Stimulated activated CD4-positive, alpha-beta T cell treated with anti-CD3 and anti-CD28 coated beads, Interleukin-4, amount 100 ng/mL, for 48 hours (primary cell): Measurements from ENCODE around the gene ATP6V1F.
"Not testable (repeated sequence)": the region's sequence is repeated elsewhere in the genome, so short reads cannot be mapped to it uniquely, and the experiment has no call there.

Experiments used
- DNase-seq, 2 donors: peaks; one replicate each; pipeline ENCODE4 v3.0.0-alpha.2; 2020; ENCODE audit warnings: low read depth in 2 of 2

ATP6V1F gene

DNA sequence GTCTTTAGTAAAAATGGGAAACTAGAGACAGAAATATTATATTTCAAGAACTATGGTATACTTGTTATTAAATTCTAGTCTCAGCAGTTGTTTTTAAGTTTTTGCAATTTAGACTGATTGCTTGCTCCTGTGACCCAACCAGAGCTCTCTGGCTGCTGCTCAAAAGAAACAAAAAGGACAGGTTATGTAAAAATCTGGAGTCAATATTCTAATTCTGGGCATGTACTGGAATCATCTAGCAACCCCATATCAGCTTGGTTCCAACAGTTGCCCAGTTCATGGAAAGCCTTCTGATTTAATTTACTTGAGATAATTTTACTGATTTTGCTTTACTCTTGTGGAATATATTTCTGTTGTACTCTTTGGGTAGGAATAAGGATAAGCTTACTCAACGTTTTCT is 37.6 kb downstream of the ATP6V1F start:
- no peak for DNase-seq

- no peak for DNase-seq
Measured at GRCh38 chr7:128902761-128903585, 40.3 kb downstream of the ATP6V1F start.

- no peak for DNase-seq
Measured at GRCh38 chr7:128903621-128904361, 41.1 kb downstream of the ATP6V1F start.

- DNase-seq: no peak
Measured at GRCh38 chr7:128904381-128905197, 41.9 kb downstream of the ATP6V1F start.

DNA sequence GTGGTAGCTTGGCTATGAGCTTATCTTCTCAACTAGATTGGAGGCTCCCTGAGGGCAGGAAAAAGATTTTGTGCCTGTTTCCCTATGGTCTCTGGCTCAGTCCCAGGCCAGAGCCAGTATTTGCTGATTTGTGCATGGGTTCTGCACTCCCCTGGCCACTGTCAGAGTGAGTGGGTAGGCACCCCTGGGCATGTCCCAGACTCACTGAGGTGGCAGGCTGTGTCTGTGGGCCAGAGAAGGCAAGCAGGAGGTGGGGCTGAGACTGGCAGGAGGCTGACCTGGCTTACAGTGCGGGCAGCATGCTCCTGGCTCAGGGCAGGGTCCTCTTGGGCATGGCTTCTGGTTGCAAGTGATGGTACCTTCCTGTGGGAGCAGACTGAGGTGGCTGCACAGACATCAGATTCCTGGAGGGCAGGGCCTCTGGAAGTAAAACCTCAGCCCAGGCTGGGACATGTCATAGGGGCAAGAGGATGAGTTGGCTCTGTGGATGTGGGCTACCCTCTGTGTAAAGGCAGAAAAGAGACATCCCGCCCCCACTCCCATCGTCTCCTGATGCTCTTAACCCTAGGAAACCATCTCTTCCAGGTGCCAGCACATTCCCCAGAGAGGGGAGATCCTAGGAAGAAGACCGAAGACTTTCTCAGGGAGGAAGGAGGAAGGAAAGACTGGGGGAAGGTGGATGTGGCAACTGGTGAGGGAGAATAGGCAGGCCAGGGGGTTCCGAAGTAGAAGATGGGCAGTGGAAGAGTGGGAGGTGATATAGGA is 43.5 kb downstream of the ATP6V1F start:
- no peak for DNase-seq

DNA sequence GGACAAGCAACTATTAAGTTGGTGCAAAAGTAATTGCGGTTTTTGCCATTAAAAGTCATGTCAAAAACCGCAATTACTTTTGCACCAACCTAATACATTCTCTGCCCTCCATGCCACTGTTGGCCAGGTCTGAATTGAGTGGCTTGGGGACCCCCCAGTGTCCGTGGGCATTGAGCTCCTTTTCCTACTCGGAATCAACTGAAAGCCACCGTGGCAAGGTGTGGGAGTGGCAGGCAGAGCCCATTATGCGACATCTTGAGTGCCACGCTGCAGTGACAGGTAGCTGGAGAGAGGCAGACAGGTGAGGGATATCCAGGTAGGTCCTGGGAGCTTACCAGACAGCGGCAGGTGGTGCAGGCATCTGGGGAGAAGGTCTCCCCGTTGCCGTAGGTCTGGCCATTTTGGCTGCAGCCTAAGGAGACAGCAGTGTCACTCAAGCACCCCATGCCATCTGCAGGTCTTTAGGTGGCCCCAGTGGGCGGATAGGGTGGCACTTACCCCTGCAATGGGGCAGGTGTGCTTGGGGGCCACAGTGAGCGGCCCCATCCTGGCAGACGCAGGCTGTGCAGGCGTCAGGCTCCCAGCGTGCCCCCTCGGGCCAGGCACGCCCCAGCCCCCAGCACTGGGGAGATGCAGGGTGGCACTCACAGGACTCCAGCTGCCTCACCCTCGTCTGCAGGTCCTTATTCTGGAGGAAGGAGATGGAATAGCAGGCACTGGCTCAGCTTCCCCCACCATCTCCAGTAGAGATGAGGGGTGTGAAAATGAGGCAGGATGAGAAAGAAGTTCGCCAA is 44.3 kb downstream of the ATP6V1F start:
- DNase-seq: no peak

- DNase-seq: no peak
Measured at GRCh38 chr7:128908750-128909624, 46.3 kb downstream of the ATP6V1F start.

DNA sequence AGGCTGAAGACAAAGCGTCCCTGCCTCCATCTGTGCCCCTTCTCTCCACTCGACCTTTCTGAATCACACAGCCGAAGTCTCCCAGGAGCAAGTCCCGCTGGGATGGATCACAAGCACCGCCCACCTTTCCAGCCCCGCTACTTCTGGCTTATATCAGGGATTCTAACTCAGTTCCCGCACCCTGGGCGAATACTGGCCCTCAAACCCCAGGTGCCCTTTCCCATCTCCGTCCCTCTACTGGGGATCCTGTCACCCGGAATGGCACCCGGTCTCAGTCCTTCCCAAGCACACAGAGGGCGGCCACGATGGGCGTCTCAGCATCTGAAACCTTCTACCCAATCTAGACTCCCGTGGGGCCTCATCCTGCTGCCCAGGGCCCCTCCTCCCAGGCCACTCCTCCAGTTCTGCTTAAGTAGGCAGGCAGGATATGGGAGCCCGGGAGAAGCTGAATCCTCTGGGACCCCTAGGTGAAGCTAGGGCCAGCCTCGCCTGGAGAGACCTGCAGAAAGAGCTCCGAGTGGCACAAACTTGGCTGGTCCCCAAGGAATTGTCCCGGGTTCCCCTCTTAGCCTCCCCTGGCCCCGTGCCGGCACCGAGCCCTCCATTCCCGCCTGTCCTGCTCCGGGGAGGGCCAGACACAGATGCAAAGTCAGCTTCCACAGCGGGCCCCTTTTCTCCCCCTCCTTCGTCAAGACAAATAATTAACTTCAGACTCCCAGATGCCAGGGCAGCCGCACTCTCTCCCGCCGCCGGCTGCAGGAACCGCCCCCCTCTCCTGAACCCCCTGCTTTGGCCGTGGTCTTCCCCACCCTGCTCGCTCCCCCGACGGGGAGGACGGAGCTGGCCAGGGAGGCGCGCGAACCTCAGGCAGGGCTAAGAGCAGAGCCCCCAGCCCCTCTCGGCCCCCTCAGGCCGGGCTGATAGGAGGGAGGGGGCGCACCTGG is 47.2 kb downstream of the ATP6V1F start:
- DNase-seq: no peak

GRCh38 chr7:128910569-128910945 is 47.9 kb downstream of the ATP6V1F start, which contains the start of gene KCP:
TSS of gene KCP (minus strand) at chr7:128910709. CDS start at chr7:128910676, 33 bp downstream.
- no peak for DNase-seq

- DNase-seq: no peak
Measured at GRCh38 chr7:128911423-128912031, 48.9 kb downstream of the ATP6V1F start.

DNA sequence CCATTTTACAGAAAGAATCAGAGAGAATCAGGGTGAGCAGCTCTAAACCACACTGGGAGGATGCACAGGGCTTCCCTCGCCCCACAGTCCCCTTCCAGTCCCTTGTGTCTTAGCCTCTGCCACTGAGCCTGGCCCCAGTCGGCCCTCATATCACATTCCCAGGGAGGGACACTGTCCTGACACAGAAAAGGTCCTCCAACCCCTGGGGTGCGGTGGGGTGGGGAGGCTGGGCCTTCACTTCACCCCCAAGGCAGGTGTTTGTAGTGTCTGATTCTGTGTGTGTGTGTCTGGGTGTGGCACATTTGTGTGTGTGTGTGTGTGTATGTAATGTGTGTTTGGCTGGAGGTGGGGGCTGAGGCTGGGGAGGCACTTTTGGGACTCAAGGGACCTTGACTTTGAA is 49.6 kb downstream of the ATP6V1F start:
- DNase-seq: no peak

GRCh38 chr7:128912709-128913495 is 50.2 kb downstream of the ATP6V1F start:
- not testable (repeated sequence) for DNase-seq

GRCh38 chr7:128913870-128914565 is 51.4 kb downstream of the ATP6V1F start:
- no peak for DNase-seq

DNA sequence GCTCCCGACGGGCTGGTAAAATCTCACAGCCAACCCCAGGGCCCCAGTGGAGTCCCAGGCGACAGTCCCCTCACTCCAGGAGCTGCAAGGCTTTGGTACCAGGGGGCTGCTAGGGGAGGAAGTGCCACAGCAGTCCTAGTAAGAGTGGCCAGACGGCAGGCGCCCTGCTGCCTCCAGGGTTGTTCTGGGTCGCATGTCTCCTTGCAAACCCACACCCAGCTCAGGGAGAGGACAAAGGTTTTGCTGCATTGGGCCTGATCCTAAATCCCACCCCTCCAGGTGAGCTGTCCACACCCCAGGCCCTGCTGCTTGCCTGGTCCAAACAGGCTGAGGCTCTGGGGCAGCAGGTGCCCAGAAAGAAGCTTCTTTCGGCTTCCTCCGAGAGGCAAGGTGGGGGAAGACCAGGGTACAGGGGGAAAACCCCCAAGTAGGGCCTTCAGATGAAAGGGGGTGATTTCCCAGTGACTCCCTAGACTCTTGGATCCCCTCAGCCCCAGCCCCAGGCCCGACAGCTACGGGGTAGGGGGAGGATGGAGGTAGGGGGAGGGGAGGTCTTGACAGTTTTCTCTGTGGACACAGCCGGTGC is 52.0 kb downstream of the ATP6V1F start:
- no peak for DNase-seq

GRCh38 chr7:128915271-128915819 is 52.7 kb downstream of the ATP6V1F start:
- no peak for DNase-seq
